Measurements from ENCODE around the gene GOLGA6C.

Gene GOLGA6C

GRCh38 chr15:75227663-75228280 lies 30.4 kb upstream of the GOLGA6C start:
- H3K27me3 ChIP-seq (ENCODE audit: insufficient read depth, poor library complexity, severe bottlenecking), result no peaks in the 10 kb centered on the region
- no peak for TF ChIP-seq CTCF (IDR thresholded peaks at IDR 0.05; ENCODE audit: poor library complexity, severe bottlenecking)
- no peak overlapping the region for H3K4me3 ChIP-seq (ENCODE audit: severe bottlenecking)
- ATAC-seq (ENCODE audit: low read depth) (no peak), DNase-seq (ENCODE audit: low spot score) (no peak)
- H3K4me1 ChIP-seq (ENCODE audit: insufficient read depth, poor library complexity, severe bottlenecking), result no peaks in the 10 kb centered on the region
- no peaks in the 10 kb centered on the region for H3K36me3 ChIP-seq (ENCODE audit: low read depth)
- H3K9me3 ChIP-seq (ENCODE audit: severe bottlenecking), result no peaks in the 10 kb centered on the region
- H3K27ac ChIP-seq (ENCODE audit: poor library complexity, severe bottlenecking), result no peak overlapping the region

GRCh38 chr15:75228787-75229186 lies 29.3 kb upstream of the GOLGA6C start:
- TF ChIP-seq CTCF (IDR thresholded peaks at IDR 0.05; ENCODE audit: poor library complexity, severe bottlenecking), result no peak
- Histone ChIP-seq H3K27me3 (ENCODE audit: insufficient read depth, poor library complexity, severe bottlenecking) (no peaks in the 10 kb centered on the region), H3K36me3 (ENCODE audit: low read depth) (no peaks in the 10 kb centered on the region), H3K9me3 (ENCODE audit: severe bottlenecking) (no peaks in the 10 kb centered on the region), H3K4me3 (ENCODE audit: severe bottlenecking) (no peak overlapping the region), H3K27ac (ENCODE audit: poor library complexity, severe bottlenecking) (no peak overlapping the region), H3K4me1 (ENCODE audit: insufficient read depth, poor library complexity, severe bottlenecking) (no peaks in the 10 kb centered on the region)
- DNase-seq (ENCODE audit: low spot score) (no peak), ATAC-seq (ENCODE audit: low read depth) (no peak)

- ATAC-seq (ENCODE audit: low read depth) (no peak), DNase-seq (ENCODE audit: low spot score) (peak; percentile 69)
- no peak overlapping the region for H3K4me3 ChIP-seq (ENCODE audit: severe bottlenecking)
- no peaks in the 10 kb centered on the region for H3K36me3 ChIP-seq (ENCODE audit: low read depth)
- no peaks in the 10 kb centered on the region for H3K27me3 ChIP-seq (ENCODE audit: insufficient read depth, poor library complexity, severe bottlenecking)
- H3K9me3 ChIP-seq (ENCODE audit: severe bottlenecking), result no peaks in the 10 kb centered on the region
- H3K4me1 ChIP-seq (ENCODE audit: insufficient read depth, poor library complexity, severe bottlenecking), result no peaks in the 10 kb centered on the region
- no peak overlapping the region for H3K27ac ChIP-seq (ENCODE audit: poor library complexity, severe bottlenecking)
- TF ChIP-seq CTCF (IDR thresholded peaks at IDR 0.05; ENCODE audit: poor library complexity, severe bottlenecking), result no peak
These were observed 28.7 kb upstream of the GOLGA6C start for GRCh38 chr15:75229191-75230015.

- TF ChIP-seq CTCF (IDR thresholded peaks at IDR 0.05; ENCODE audit: poor library complexity, severe bottlenecking), result no peak
These were observed 28.2 kb upstream of the GOLGA6C start for GRCh38 chr15:75230016-75230343.

More at GRCh38 chr15:75230016-75230343, 28.2 kb upstream of the GOLGA6C start:
- DNase-seq (ENCODE audit: low spot score) (no peak), ATAC-seq (ENCODE audit: low read depth) (no peak)
- Histone ChIP-seq H3K27ac (ENCODE audit: poor library complexity, severe bottlenecking) (no peak overlapping the region), H3K4me1 (ENCODE audit: insufficient read depth, poor library complexity, severe bottlenecking) (no peaks in the 10 kb centered on the region), H3K4me3 (ENCODE audit: severe bottlenecking) (no peak overlapping the region), H3K9me3 (ENCODE audit: severe bottlenecking) (no peaks in the 10 kb centered on the region), H3K36me3 (ENCODE audit: low read depth) (no peaks in the 10 kb centered on the region), H3K27me3 (ENCODE audit: insufficient read depth, poor library complexity, severe bottlenecking) (no peaks in the 10 kb centered on the region)
